ENCODE results near the gene PTPRM. TPM values are rescaled to one million over a fixed set of nuclear protein-coding genes. Genes with fewer than 3 reads are reported as not detected.

Gene PTPRM
- polyA plus RNA-seq, 1 donor from 2014 or later: 126 TPM

DNA sequence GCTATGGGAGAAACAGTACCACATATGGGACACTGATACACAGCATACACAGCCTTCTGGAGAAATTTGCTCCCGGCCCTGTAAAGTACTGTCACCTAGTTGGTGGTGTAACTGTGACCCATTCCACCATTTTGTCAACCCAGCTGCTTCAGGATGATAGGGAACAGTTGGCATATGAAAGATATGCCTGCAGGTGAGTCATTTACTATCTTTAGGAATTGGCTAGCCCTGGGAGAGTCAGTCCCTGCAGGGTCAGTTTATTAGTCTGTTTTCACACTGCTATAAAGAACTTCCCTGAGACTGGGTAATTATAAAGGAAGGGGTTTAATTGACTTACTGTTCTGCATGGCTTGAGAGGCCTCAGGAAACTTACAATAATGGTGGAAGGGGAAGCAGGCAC, 30.0 kb upstream of the PTPRM start:
- Histone ChIP-seq H3K27me3 (ENCODE audit: insufficient read depth, low read depth, low read length) (no peaks in the 10 kb centered on the region), H3K79me2 (replicated peaks; ENCODE audit: insufficient read depth, low read length) (no peaks in the 10 kb centered on the region), H3K27ac (ENCODE audit: low read length) (no peak overlapping the region), H3K4me2 (ENCODE audit: low read length) (no peak overlapping the region), H4K20me1 (ENCODE audit: insufficient read depth) (no peaks in the 10 kb centered on the region), H3K4me3 (ENCODE audit: low read length) (no peak overlapping the region), H2AFZ (ENCODE audit: low read depth, low read length) (no peak overlapping the region), H3F3A (ENCODE audit: insufficient read depth, low read length, poor library complexity, severe bottlenecking) (no peaks in the 10 kb centered on the region), H3K36me3 (ENCODE audit: insufficient read depth, low read length) (no peaks in the 10 kb centered on the region), H3K9ac (ENCODE audit: low read length) (no peak overlapping the region), H3K9me2 (ENCODE audit: insufficient read depth, low read length) (no peaks in the 10 kb centered on the region), H3K9me3 (ENCODE audit: low read length) (no peaks in the 10 kb centered on the region)
- TF ChIP-seq, protein P1, sequence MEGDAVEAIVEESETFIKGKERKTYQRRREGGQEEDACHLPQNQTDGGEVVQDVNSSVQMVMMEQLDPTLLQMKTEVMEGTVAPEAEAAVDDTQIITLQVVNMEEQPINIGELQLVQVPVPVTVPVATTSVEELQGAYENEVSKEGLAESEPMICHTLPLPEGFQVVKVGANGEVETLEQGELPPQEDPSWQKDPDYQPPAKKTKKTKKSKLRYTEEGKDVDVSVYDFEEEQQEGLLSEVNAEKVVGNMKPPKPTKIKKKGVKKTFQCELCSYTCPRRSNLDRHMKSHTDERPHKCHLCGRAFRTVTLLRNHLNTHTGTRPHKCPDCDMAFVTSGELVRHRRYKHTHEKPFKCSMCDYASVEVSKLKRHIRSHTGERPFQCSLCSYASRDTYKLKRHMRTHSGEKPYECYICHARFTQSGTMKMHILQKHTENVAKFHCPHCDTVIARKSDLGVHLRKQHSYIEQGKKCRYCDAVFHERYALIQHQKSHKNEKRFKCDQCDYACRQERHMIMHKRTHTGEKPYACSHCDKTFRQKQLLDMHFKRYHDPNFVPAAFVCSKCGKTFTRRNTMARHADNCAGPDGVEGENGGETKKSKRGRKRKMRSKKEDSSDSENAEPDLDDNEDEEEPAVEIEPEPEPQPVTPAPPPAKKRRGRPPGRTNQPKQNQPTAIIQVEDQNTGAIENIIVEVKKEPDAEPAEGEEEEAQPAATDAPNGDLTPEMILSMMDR (IDR thresholded peaks at IDR 0.05; ENCODE audit: poor library complexity, severe bottlenecking): no peak
- no peak for TF ChIP-seq MXI1 (conservative IDR thresholded peaks at IDR 0.05; ENCODE audit: poor library complexity, severe bottlenecking)
- no peak for TF ChIP-seq EZH2 (IDR thresholded peaks at IDR 0.05; ENCODE audit: borderline replicate concordance, insufficient read depth, low read length, poor library complexity, severe bottlenecking)
- TF ChIP-seq EP300 (conservative IDR thresholded peaks at IDR 0.05; ENCODE audit: poor library complexity, severe bottlenecking): no peak
- no peak for TF ChIP-seq POLR2AphosphoS5 (IDR thresholded peaks at IDR 0.05)
- no peak for TF ChIP-seq TAF1 (IDR thresholded peaks at IDR 0.05; ENCODE audit: low read depth)
- TF ChIP-seq SMC3 (conservative IDR thresholded peaks at IDR 0.05; ENCODE audit: poor library complexity): no peak
- TF ChIP-seq RAD21 (conservative IDR thresholded peaks at IDR 0.05): no peak
- no peak for TF ChIP-seq REST (IDR thresholded peaks at IDR 0.05; ENCODE audit: borderline replicate concordance)

- TF ChIP-seq RAD21 (conservative IDR thresholded peaks at IDR 0.05): no peak
- no peak for TF ChIP-seq POLR2AphosphoS5 (IDR thresholded peaks at IDR 0.05)
- no peak for TF ChIP-seq EP300 (conservative IDR thresholded peaks at IDR 0.05; ENCODE audit: poor library complexity, severe bottlenecking)
- no peak for TF ChIP-seq TAF1 (IDR thresholded peaks at IDR 0.05; ENCODE audit: low read depth)
- no peak for TF ChIP-seq EZH2 (IDR thresholded peaks at IDR 0.05; ENCODE audit: borderline replicate concordance, insufficient read depth, low read length, poor library complexity, severe bottlenecking)
- TF ChIP-seq, protein P1 (IDR thresholded peaks at IDR 0.05; ENCODE audit: poor library complexity, severe bottlenecking): no peak
- no peak for TF ChIP-seq MXI1 (conservative IDR thresholded peaks at IDR 0.05; ENCODE audit: poor library complexity, severe bottlenecking)
- no peak for TF ChIP-seq REST (IDR thresholded peaks at IDR 0.05; ENCODE audit: borderline replicate concordance)
- no peak for TF ChIP-seq SMC3 (conservative IDR thresholded peaks at IDR 0.05; ENCODE audit: poor library complexity)
These were observed 25.3 kb upstream of the PTPRM start for GRCh38 chr18:7541835-7542234.

More at GRCh38 chr18:7541835-7542234, 25.3 kb upstream of the PTPRM start:
- Histone ChIP-seq H4K20me1 (ENCODE audit: insufficient read depth) (no peaks in the 10 kb centered on the region), H3K36me3 (ENCODE audit: insufficient read depth, low read length) (no peaks in the 10 kb centered on the region), H3K27ac (ENCODE audit: low read length) (no peak overlapping the region), H3K4me3 (ENCODE audit: low read length) (no peak overlapping the region), H3K9me3 (ENCODE audit: low read length) (no peaks in the 10 kb centered on the region), H3K9me2 (ENCODE audit: insufficient read depth, low read length) (no peaks in the 10 kb centered on the region), H3K79me2 (replicated peaks; ENCODE audit: insufficient read depth, low read length) (no peaks in the 10 kb centered on the region), H3F3A (ENCODE audit: insufficient read depth, low read length, poor library complexity, severe bottlenecking) (no peaks in the 10 kb centered on the region), H3K9ac (ENCODE audit: low read length) (no peak overlapping the region), H3K4me2 (ENCODE audit: low read length) (no peak overlapping the region), H3K27me3 (ENCODE audit: insufficient read depth, low read depth, low read length) (no peaks in the 10 kb centered on the region), H2AFZ (ENCODE audit: low read depth, low read length) (no peak overlapping the region)
